Activated CD8-positive, alpha-beta T cell treated with anti-CD3 and anti-CD28 coated beads for 36 hours (primary cell): ENCODE results near the gene NRG3. TPM values are rescaled to one million over a fixed set of nuclear protein-coding genes. Genes with fewer than 3 reads are reported as not detected.

Source experiments
- ATAC-seq: fragments of 200-7000 bp; cut with Tn5 transposase; one replicate; pipeline ENCODE4 v1.10.0; 2021; ENCODE audit warnings: mild to moderate bottlenecking, moderate library complexity
- CTCF ChIA-PET: fragments of 350-600 bp; sonication (Branson Sonifier 250); formaldehyde crosslinking; loops from one replicate; lab custom pipeline; 2021; ENCODE audit warnings: antibody characterized with exemption; lab: Charles Lee
- POLR2A ChIA-PET: fragments of 350-600 bp; sonication (Branson Sonifier 250); formaldehyde crosslinking; loops from one replicate; lab custom pipeline; 2021; ENCODE audit warnings: antibody characterized with exemption; lab: Charles Lee
- DNase-seq: peaks from one replicate; pipeline ENCODE4 v3.0.0-alpha.2; 2020
- H3K27ac Mint-ChIP-seq: one replicate; pipeline ENCODE4 v1.8.0; 2021; ENCODE audit warnings: mild to moderate bottlenecking, mixed read lengths
- H3K27me3 Mint-ChIP-seq: one replicate; pipeline ENCODE4 v1.8.0; 2021; ENCODE audit warnings: mixed read lengths
- H3K36me3 Mint-ChIP-seq: one replicate; pipeline ENCODE4 v1.8.0; 2021; ENCODE audit warnings: low read depth, mixed read lengths
- H3K4me1 Mint-ChIP-seq: one replicate; pipeline ENCODE4 v1.8.0; 2021; ENCODE audit warnings: low read depth, mixed read lengths
- H3K4me3 Mint-ChIP-seq: one replicate; pipeline ENCODE4 v1.8.0; 2021; ENCODE audit warnings: mild to moderate bottlenecking, moderate library complexity, mixed read lengths
- H3K9me3 Mint-ChIP-seq: one replicate; pipeline ENCODE4 v1.8.0; 2021; ENCODE audit warnings: mixed read lengths
- intact Hi-C: fragments of 100-400 bp; cut with micrococcal nuclease; formaldehyde crosslinking; loops from one replicate; pipeline ENCODE4 v1.10.0; 2022
- total RNA-seq, 2 experiments: library from RNA; stranded (reverse); gene quantifications; one replicate each; pipeline ENCODE4 v1.2.3, GENCODE V29; 2021
- TF ChIP-seq, protein P1 (sequence below): fragments of 200-600 bp; IDR thresholded peaks from one replicate; pipeline ENCODE4 v1.8.0; 2022; ENCODE audit warnings: antibody characterized with exemption, mild to moderate bottlenecking

NRG3 gene
- total RNA-seq, 2 experiments from 2014 or later, result not detected

DNA sequence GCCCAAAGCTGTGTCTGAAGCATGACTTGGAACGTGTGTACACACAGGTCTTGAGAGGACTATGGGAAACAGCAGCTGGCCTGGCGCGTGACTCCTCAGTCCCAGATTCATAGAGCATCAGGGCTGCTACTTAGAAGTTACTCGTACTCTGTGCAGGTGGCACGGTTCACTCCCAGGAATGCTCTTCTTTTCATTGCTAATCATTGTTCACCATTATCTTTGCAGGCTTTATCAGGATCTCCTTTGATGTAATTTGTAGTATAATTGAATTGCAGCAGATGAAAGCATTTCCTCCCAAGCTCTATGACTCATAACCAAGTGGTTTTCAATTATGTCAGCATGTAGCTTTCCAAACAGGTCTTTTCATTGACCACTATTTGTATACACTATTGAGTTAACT, 938.9 kb downstream of the NRG3 start:
- Mint-ChIP-seq H3K27ac (no peak overlapping the region), H3K4me3 (no peak overlapping the region), H3K36me3 (no peaks in the 10 kb centered on the region), H3K27me3 (no peaks in the 10 kb centered on the region), H3K4me1 (no peaks in the 10 kb centered on the region), H3K9me3 (no peaks in the 10 kb centered on the region)
- intact Hi-C loops, result no loop called here
- POLR2A ChIA-PET, result no interaction called here
- TF ChIP-seq, protein P1, sequence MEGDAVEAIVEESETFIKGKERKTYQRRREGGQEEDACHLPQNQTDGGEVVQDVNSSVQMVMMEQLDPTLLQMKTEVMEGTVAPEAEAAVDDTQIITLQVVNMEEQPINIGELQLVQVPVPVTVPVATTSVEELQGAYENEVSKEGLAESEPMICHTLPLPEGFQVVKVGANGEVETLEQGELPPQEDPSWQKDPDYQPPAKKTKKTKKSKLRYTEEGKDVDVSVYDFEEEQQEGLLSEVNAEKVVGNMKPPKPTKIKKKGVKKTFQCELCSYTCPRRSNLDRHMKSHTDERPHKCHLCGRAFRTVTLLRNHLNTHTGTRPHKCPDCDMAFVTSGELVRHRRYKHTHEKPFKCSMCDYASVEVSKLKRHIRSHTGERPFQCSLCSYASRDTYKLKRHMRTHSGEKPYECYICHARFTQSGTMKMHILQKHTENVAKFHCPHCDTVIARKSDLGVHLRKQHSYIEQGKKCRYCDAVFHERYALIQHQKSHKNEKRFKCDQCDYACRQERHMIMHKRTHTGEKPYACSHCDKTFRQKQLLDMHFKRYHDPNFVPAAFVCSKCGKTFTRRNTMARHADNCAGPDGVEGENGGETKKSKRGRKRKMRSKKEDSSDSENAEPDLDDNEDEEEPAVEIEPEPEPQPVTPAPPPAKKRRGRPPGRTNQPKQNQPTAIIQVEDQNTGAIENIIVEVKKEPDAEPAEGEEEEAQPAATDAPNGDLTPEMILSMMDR, result no peak
- DNase-seq (no peak), ATAC-seq (no peak)
- CTCF ChIA-PET, result no interaction called here

DNA sequence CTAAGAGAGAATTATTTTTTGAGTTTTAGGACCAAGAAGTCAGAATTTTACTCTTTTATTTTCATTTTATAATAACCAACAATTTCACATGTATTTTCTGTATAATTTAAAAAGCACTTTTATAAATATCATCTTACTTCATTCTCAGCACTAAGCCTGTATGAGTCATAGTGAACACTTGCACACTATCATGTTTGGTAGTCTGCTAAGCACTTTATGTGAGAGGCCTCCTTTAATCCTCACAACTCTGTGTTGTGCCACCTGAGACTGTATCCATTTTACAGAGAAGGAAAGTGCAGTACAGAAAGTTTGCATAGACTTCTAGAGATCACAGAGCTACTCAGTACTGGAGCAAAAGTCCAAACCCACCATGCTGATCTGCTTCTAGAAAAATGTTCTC, 939.6 kb downstream of the NRG3 start:
- no peaks in the 10 kb centered on the region for H3K36me3 Mint-ChIP-seq
- H3K27ac Mint-ChIP-seq, result no peak overlapping the region
- ChIA-PET CTCF (no interaction called here), POLR2A (no interaction called here)
- H3K9me3 Mint-ChIP-seq, result no peaks in the 10 kb centered on the region
- TF ChIP-seq, protein P1, result no peak
- no peaks in the 10 kb centered on the region for H3K27me3 Mint-ChIP-seq
- H3K4me1 Mint-ChIP-seq, result no peaks in the 10 kb centered on the region
- ATAC-seq (no peak), DNase-seq (no peak)
- no peak overlapping the region for H3K4me3 Mint-ChIP-seq
- intact Hi-C loops, result no loop called here

DNA sequence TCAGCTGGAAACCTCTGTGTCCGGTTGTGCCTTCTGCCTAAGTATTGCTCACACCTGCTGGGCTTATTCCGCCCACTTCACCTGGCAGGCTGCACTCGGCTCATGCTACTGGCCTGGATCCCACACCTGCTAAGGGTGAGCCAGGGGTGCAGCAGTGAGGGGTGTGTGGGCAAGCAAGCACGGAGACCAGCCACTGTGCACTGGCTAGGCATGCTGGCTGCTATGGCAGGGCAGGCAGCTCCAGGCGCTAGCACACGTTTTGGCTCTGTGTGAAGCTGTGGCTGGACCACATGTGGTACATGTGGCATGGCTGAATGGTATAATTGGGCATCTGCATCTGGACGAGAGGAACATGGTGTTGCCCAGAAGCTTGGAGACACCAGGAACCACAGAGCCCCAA, 940.7 kb downstream of the NRG3 start:
- Mint-ChIP-seq H3K4me1 (no peaks in the 10 kb centered on the region), H3K27me3 (no peaks in the 10 kb centered on the region), H3K9me3 (no peaks in the 10 kb centered on the region), H3K4me3 (no peak overlapping the region), H3K27ac (no peak overlapping the region), H3K36me3 (no peaks in the 10 kb centered on the region)
- CTCF ChIA-PET, result no interaction called here
- intact Hi-C loops, result no loop called here
- POLR2A ChIA-PET, result no interaction called here
- DNase-seq, result no peak
- ATAC-seq, result no peak
- TF ChIP-seq, protein P1, result no peak

DNA sequence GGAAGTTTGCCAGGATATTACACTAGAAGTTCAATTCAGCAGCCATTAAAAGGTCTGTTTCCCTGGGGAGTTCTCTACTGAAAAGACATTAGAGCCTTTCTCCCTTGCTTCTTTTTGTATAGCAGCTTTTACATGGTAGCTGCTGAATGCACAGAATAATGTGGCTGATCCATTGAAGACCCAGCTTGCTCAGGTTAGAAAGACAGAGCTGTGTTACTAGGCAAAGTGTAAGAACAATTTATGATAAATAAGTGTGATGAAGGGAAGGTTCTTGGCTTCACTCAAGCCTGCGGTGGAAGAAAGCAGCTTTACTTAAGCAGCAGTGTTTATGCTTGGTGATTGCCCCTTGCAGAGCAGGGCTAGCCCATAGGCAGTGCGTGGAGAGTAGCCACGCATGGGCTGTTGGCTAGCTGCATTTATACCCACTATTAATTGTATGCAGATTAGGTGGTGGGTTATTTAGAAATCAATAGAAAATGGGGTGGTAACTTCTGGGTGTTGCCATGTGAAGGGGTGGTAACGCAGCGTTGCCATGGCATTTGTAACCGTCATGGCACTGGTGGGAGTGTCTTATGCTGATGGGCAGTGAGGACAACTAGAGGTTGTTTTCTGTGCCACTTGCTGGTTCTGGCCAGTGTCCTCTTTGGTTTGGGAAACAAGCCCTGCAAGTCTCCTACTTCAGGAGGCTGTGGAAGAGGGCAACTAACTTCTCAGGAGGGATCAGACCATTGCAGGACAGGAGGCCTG, 942.9 kb downstream of the NRG3 start:
- H3K9me3 Mint-ChIP-seq, result no peaks in the 10 kb centered on the region
- intact Hi-C loops, result no loop called here
- ChIA-PET POLR2A (no interaction called here), CTCF (no interaction called here)
- ATAC-seq (no peak), DNase-seq (no peak)
- TF ChIP-seq, protein P1, result no peak
- no peak overlapping the region for H3K27ac Mint-ChIP-seq
- no peaks in the 10 kb centered on the region for H3K27me3 Mint-ChIP-seq
- H3K4me1 Mint-ChIP-seq, result no peaks in the 10 kb centered on the region
- H3K4me3 Mint-ChIP-seq, result no peak overlapping the region
- no peaks in the 10 kb centered on the region for H3K36me3 Mint-ChIP-seq

DNA sequence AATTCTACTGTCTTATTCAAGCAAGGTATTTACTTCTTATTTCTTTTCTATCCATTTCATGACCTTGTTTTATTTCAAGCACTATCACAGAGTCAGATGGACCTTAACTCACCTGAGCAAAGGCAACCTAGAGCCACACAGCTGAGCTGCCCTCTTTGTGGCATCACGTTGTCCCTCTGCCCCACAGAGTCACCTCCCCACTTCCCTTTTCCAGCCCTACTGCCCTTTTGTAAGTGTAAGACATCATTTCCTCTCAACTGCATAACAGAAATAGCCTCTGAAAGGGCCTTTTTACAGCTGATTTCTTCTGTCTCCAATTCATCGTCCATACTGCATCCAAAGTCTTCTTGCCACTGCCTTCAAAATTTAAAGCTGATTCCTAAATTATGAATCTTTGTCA, 946.0 kb downstream of the NRG3 start:
- Mint-ChIP-seq H3K27ac (no peak overlapping the region), H3K4me1 (no peaks in the 10 kb centered on the region), H3K4me3 (no peak overlapping the region), H3K27me3 (no peaks in the 10 kb centered on the region), H3K9me3 (no peaks in the 10 kb centered on the region), H3K36me3 (no peaks in the 10 kb centered on the region)
- DNase-seq, result no peak
- TF ChIP-seq, protein P1, result no peak
- intact Hi-C loops, result no loop called here
- no peak for ATAC-seq
- POLR2A ChIA-PET, result no interaction called here
- CTCF ChIA-PET, result no interaction called here
